ENCODE measurements around the gene ANKRD6.

The ANKRD6 gene

GRCh38 chr6:89510393-89510792, 77.4 kb downstream of the ANKRD6 start:
- CTCF ChIA-PET = no interaction called here
- TF ChIP-seq CTCF (IDR thresholded peaks at IDR 0.05; ENCODE audit: insufficient read depth, low read length, missing control alignments) = no peak
- POLR2A ChIA-PET = no interaction called here

GRCh38 chr6:89518352-89519055, 85.6 kb downstream of the ANKRD6 start:
- DNase-seq (ENCODE audit: low read depth, low spot score) = no peak
- ChIA-PET POLR2A (no interaction called here), CTCF (no interaction called here)
- H3K4me3 ChIP-seq (ENCODE audit: low read depth, low read length) = no peak overlapping the region
- no peak for TF ChIP-seq CTCF (IDR thresholded peaks at IDR 0.05; ENCODE audit: insufficient read depth, low read length, missing control alignments)

More at GRCh38 chr6:89510393-89510792, 77.4 kb downstream of the ANKRD6 start:
- no peak overlapping the region for H3K4me3 ChIP-seq (ENCODE audit: low read depth, low read length)
- no peak for DNase-seq (ENCODE audit: low read depth, low spot score)

GRCh38 chr6:89520736-89521135, 87.8 kb downstream of the ANKRD6 start:
- DNase-seq (ENCODE audit: low read depth, low spot score) = no peak
- no peak for TF ChIP-seq CTCF (IDR thresholded peaks at IDR 0.05; ENCODE audit: insufficient read depth, low read length, missing control alignments)
- ChIA-PET CTCF (no interaction called here), POLR2A (no interaction called here)
- no peak overlapping the region for H3K4me3 ChIP-seq (ENCODE audit: low read depth, low read length)

- no peak overlapping the region for H3K4me3 ChIP-seq (ENCODE audit: low read depth, low read length)
- ChIA-PET POLR2A (no interaction called here), CTCF (no interaction called here)
- DNase-seq (ENCODE audit: low read depth, low spot score) = no peak
- no peak for TF ChIP-seq CTCF (IDR thresholded peaks at IDR 0.05; ENCODE audit: insufficient read depth, low read length, missing control alignments)
These were observed 89.8 kb downstream of the ANKRD6 start for GRCh38 chr6:89522778-89523177.

- ChIA-PET CTCF (no interaction called here), POLR2A (no interaction called here)
- TF ChIP-seq CTCF (IDR thresholded peaks at IDR 0.05; ENCODE audit: insufficient read depth, low read length, missing control alignments) = no peak
These were observed 93.0 kb downstream of the ANKRD6 start for GRCh38 chr6:89525786-89526562.

GRCh38 chr6:89526563-89526869, 93.6 kb downstream of the ANKRD6 start:
- no peak for TF ChIP-seq CTCF (IDR thresholded peaks at IDR 0.05; ENCODE audit: insufficient read depth, low read length, missing control alignments)
- ChIA-PET CTCF (no interaction called here), POLR2A (no interaction called here)
- H3K4me3 ChIP-seq (ENCODE audit: low read depth, low read length) = no peak overlapping the region
- no peak for DNase-seq (ENCODE audit: low read depth, low spot score)

More at GRCh38 chr6:89525786-89526562, 93.0 kb downstream of the ANKRD6 start:
- no peak for DNase-seq (ENCODE audit: low read depth, low spot score)
- no peak overlapping the region for H3K4me3 ChIP-seq (ENCODE audit: low read depth, low read length)

All from AG04449 (cell line).